Measurements from ENCODE around the gene LRP10. TPM values are rescaled to one million over a fixed set of nuclear protein-coding genes. Genes with fewer than 3 reads are reported as not detected.

LRP10 gene
- total RNA-seq, 4 donors from 2014 or later = 73.5 to 125 (median 96.6) TPM

GRCh38 chr14:22918804-22919600, 47.5 kb downstream of the LRP10 start, which contains the start of gene RBM23:
Gene RBM23, minus strand, starts transcription at chr14:22919149.
- peak; percentile 96 for ATAC-seq (ENCODE audit: low FRiP score)
- peak; percentile 100 for DNase-seq (ENCODE audit: low spot score)
- TF ChIP-seq CTCF (IDR thresholded peaks at IDR 0.05) = no peak

GRCh38 chr14:22919601-22919921, 48.0 kb downstream of the LRP10 start:
- peak; percentile 28 for ATAC-seq (ENCODE audit: low FRiP score)
- no peak for TF ChIP-seq CTCF (IDR thresholded peaks at IDR 0.05)

GRCh38 chr14:22920697-22921096, 49.2 kb downstream of the LRP10 start:
- no peak for TF ChIP-seq CTCF (IDR thresholded peaks at IDR 0.05)
- no peak for ATAC-seq (ENCODE audit: low FRiP score)

More at GRCh38 chr14:22919601-22919921, 48.0 kb downstream of the LRP10 start:
- DNase-seq (ENCODE audit: low spot score) = no peak

GRCh38 chr14:22922294-22922693, 50.8 kb downstream of the LRP10 start:
- no peak for TF ChIP-seq CTCF (IDR thresholded peaks at IDR 0.05)
- ATAC-seq (ENCODE audit: low FRiP score) (no peak), DNase-seq (ENCODE audit: low spot score) (no peak)

More at GRCh38 chr14:22920697-22921096, 49.2 kb downstream of the LRP10 start:
- no peak for DNase-seq (ENCODE audit: low spot score)

- TF ChIP-seq CTCF (IDR thresholded peaks at IDR 0.05) = no peak
- ATAC-seq (ENCODE audit: low FRiP score) (no peak), DNase-seq (ENCODE audit: low spot score) (no peak)
Observed at GRCh38 chr14:22923746-22924145, 52.2 kb downstream of the LRP10 start.

GRCh38 chr14:22925513-22925912, 54.0 kb downstream of the LRP10 start:
- no peak for ATAC-seq (ENCODE audit: low FRiP score)
- no peak for TF ChIP-seq CTCF (IDR thresholded peaks at IDR 0.05)
- no peak for DNase-seq (ENCODE audit: low spot score)

GRCh38 chr14:22926316-22926715, 54.8 kb downstream of the LRP10 start:
- ATAC-seq (ENCODE audit: low FRiP score) (no peak), DNase-seq (ENCODE audit: low spot score) (no peak)
- TF ChIP-seq CTCF (IDR thresholded peaks at IDR 0.05) = no peak
